ENCODE results near the gene TEFM. TPM values are rescaled to one million over a fixed set of nuclear protein-coding genes. Genes with fewer than 3 reads are reported as not detected.

Gene TEFM
- total RNA-seq, result 1 to 10 TPM; 6.6 to 9.9 (median 8.1) TPM
- long read RNA-seq, partial matches to known transcripts, result 1 of 2 reads
- long read RNA-seq, other reads (novel, unspliced or antisense), result 0 of 2 reads

- H3K27ac ChIP-seq, result peak within 1 kb of the TSS; percentile 86 to 90 (median 90)
- H3K4me1 ChIP-seq, result peaks cover 0 to 16% (median 6%) of the 10 kb centered on the region in 4 donors
- peak; percentile 99 for ATAC-seq
- no peaks in the 10 kb centered on the region for H3K27me3 ChIP-seq
- intact Hi-C loops (cut with DNase I), result no loop called here
- DNase-seq, result peak; percentile 89 to 93 (median 91)
- WGBS (ENCODE audit: insufficient coverage, low coverage, low lambda C conversion rate, missing lambda C conversion rate), result under 1% methylated on average over 30 of the region's 47 CpGs
- TF ChIP-seq CTCF (IDR thresholded peaks at IDR 0.05) (no peak), POLR2A (IDR thresholded peaks at IDR 0.05) (peak; percentile 68)
- H3K4me3 ChIP-seq, result peak within 1 kb of the TSS; percentile 65 to 90 (median 67)
- no peaks in the 10 kb centered on the region for H3K9me3 ChIP-seq
- H3K36me3 ChIP-seq, result peaks cover 0 to 1% (median 0%) of the 10 kb centered on the region in 4 donors
Measured at GRCh38 chr17:30906101-30906911, at the start of gene TEFM. Gene TEFM (minus strand): TSS chr17:30906238. CDS start chr17:30906198, 40 bp downstream.

- Histone ChIP-seq H3K27ac (peak overlapping the region in 2 of 3 donors; percentile 24 to 41), H3K9me3 (no peaks in the 10 kb centered on the region), H3K4me3 (no peak overlapping the region), H3K27me3 (no peaks in the 10 kb centered on the region), H3K4me1 (peaks cover 0 to 7% (median 2%) of the 10 kb centered on the region in 4 donors), H3K36me3 (no peaks in the 10 kb centered on the region)
- ATAC-seq (peak; percentile 5 to 20 (median 10)), DNase-seq (no peak)
- intact Hi-C loops (cut with DNase I), result no loop called here
- 60% methylated on average over 4 of the region's 6 CpGs for WGBS (ENCODE audit: insufficient coverage, low coverage, low lambda C conversion rate, missing lambda C conversion rate)
- TF ChIP-seq POLR2A (IDR thresholded peaks at IDR 0.05) (no peak), CTCF (IDR thresholded peaks at IDR 0.05) (no peak)
Measured at GRCh38 chr17:30954046-30954830, 48.2 kb upstream of the TEFM start.

GRCh38 chr17:30952638-30953393, 46.8 kb upstream of the TEFM start:
- H3K27me3 ChIP-seq, result no peaks in the 10 kb centered on the region
- peaks cover 0 to 7% (median 2%) of the 10 kb centered on the region in 4 donors for H3K4me1 ChIP-seq
- WGBS (ENCODE audit: insufficient coverage, low coverage, low lambda C conversion rate, missing lambda C conversion rate), result 57% methylated on average over 5 of the region's 9 CpGs
- no peaks in the 10 kb centered on the region for H3K9me3 ChIP-seq
- no peaks in the 10 kb centered on the region for H3K36me3 ChIP-seq
- TF ChIP-seq CTCF (IDR thresholded peaks at IDR 0.05), result no peak
- no peak for TF ChIP-seq POLR2A (IDR thresholded peaks at IDR 0.05)
- H3K4me3 ChIP-seq, result no peak overlapping the region
- intact Hi-C loops (cut with DNase I), result no loop called here
- no peak for DNase-seq
- ATAC-seq, result peak in 1 of 4 donors; percentile 4
- no peak overlapping the region for H3K27ac ChIP-seq

Data from right lobe of liver (tissue), 6 donors.